Gastroesophageal sphincter (tissue), 4 donors: ENCODE measurements around the gene LDAF1. TPM values are rescaled to one million over a fixed set of nuclear protein-coding genes. Genes with fewer than 3 reads are reported as not detected.

Experiments used
- ATAC-seq: fragments of 150-250 bp; one replicate; pipeline ENCODE4 v1.9.1; 2016; ENCODE audit warnings: mild to moderate bottlenecking, moderate library complexity
- H3K27ac ChIP-seq, 4 donors: fragments of 200-600 bp; sonication (generic) in 3 of 4; 1 replicate in 3 of 4; 2 replicates in 1 of 4; pipeline ENCODE4 v1.5.1; 2016 to 2019
- H3K27me3 ChIP-seq: fragments of 200-600 bp; sonication (generic); one replicate; pipeline ENCODE4 v1.5.1; 2019
- H3K36me3 ChIP-seq, 2 donors: fragments of 200-600 bp; sonication (generic); one replicate each; pipeline ENCODE4 v1.5.1; 2019; ENCODE audit warnings: control low read depth in 1 of 2
- H3K4me1 ChIP-seq, 3 donors: fragments of 200-600 bp; sonication (generic); 1 replicate in 2 of 3; 2 replicates in 1 of 3; pipeline ENCODE4 v1.5.1; 2016 to 2019; ENCODE audit warnings: control low read depth in 2 of 3
- H3K4me3 ChIP-seq, 2 donors: fragments of 200-600 bp; sonication (generic); one replicate each; pipeline ENCODE4 v1.5.1; 2019; ENCODE audit warnings: mild to moderate bottlenecking in 1 of 2, moderate library complexity in 1 of 2
- H3K9me3 ChIP-seq, 3 donors: fragments of 200-600 bp; sonication (generic); one replicate each; pipeline ENCODE4 v1.5.1; 2017 to 2019; ENCODE audit warnings: control low read depth in 2 of 3
- EP300 ChIP-seq: sonication (generic); formaldehyde crosslinking; IDR thresholded peaks from one replicate; pipeline ENCODE4 v1.6.1; 2017; ENCODE audit warnings: antibody characterized with exemption, mild to moderate bottlenecking
- POLR2A ChIP-seq, 2 donors: fragments of 450-650 bp; IDR thresholded peaks; one replicate each; pipeline ENCODE4 v1.6.1; 2017; ENCODE audit warnings: antibody characterized with exemption in 2 of 2, mild to moderate bottlenecking in 2 of 2, moderate library complexity in 1 of 2
- POLR2AphosphoS5 ChIP-seq: sonication (generic); formaldehyde crosslinking; IDR thresholded peaks from one replicate; pipeline ENCODE4 v1.6.1; 2017; ENCODE audit warnings: antibody characterized with exemption
- WGBS, 2 donors: methylation state at CpG; one replicate each; pipeline ENCODE4 v1.1.5; 2018; ENCODE audit warnings: low coverage in 1 of 2; 5-methylcytosine and 5-hydroxymethylcytosine counted together
- total RNA-seq, 4 donors: library from RNA; depleted of rRNA; stranded (reverse); fragments of >200 nt; gene quantifications; one replicate each; pipeline ENCODE4 v1.1.0, GENCODE V29; 2016
- TF ChIP-seq, protein P1 (sequence below), 4 experiments: fragments of 200-600 bp in 2 of 4; fragments of 450-650 bp in 2 of 4; sonication (generic) in 1 of 4; IDR thresholded peaks; one replicate each; pipeline ENCODE4 v1.5.1; 2017 to 2019; ENCODE audit warnings: antibody characterized with exemption in 4 of 4, mild to moderate bottlenecking in 2 of 4, moderate library complexity in 2 of 4

LDAF1 gene
- total RNA-seq, 4 donors from 2014 or later = 126 to 170 (median 143) TPM

GRCh38 chr16:21203155-21203797 is 44.8 kb downstream of the LDAF1 start:
- no peak for ATAC-seq
- Histone ChIP-seq H3K4me1 (no peaks in the 10 kb centered on the region), H3K36me3 (no peaks in the 10 kb centered on the region), H3K27me3 (peaks cover 14% of the 10 kb centered on the region), H3K4me3 (no peak overlapping the region), H3K9me3 (no peaks in the 10 kb centered on the region), H3K27ac (no peak overlapping the region)
- 27 to 42% methylated on average over 6 to 7 of the region's 7 CpGs for whole genome bisulfite sequencing, 2 donors
- TF ChIP-seq POLR2AphosphoS5 (no peak), EP300 (no peak), POLR2A (IDR thresholded peaks at IDR 0.05) (no peak)
- TF ChIP-seq, protein P1, sequence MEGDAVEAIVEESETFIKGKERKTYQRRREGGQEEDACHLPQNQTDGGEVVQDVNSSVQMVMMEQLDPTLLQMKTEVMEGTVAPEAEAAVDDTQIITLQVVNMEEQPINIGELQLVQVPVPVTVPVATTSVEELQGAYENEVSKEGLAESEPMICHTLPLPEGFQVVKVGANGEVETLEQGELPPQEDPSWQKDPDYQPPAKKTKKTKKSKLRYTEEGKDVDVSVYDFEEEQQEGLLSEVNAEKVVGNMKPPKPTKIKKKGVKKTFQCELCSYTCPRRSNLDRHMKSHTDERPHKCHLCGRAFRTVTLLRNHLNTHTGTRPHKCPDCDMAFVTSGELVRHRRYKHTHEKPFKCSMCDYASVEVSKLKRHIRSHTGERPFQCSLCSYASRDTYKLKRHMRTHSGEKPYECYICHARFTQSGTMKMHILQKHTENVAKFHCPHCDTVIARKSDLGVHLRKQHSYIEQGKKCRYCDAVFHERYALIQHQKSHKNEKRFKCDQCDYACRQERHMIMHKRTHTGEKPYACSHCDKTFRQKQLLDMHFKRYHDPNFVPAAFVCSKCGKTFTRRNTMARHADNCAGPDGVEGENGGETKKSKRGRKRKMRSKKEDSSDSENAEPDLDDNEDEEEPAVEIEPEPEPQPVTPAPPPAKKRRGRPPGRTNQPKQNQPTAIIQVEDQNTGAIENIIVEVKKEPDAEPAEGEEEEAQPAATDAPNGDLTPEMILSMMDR (IDR thresholded peaks at IDR 0.05) = no peak

DNA sequence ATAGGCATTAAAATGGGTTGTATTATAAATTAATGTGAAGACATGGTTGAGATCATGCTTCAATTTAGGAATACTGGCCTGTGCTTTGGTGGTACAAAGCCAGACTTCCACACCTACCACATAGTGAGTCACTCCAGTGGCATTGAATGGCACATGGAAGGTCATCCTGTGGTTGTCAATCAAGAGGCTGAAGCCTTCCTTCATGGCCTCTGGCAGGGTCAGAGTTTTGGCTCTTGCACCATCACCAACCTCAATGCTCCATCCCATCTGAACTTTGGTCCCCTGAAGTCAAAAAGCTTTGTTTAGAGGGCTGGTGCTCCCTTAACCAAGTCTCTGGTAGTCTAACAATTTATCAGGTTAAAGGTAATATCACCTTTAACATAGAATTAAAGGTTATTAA is 46.8 kb downstream of the LDAF1 start:
- Histone ChIP-seq H3K9me3 (no peaks in the 10 kb centered on the region), H3K36me3 (no peaks in the 10 kb centered on the region), H3K4me3 (no peak overlapping the region), H3K4me1 (no peaks in the 10 kb centered on the region), H3K27ac (no peak overlapping the region), H3K27me3 (peaks cover 11% of the 10 kb centered on the region)
- no peak for TF ChIP-seq EP300
- TF ChIP-seq POLR2AphosphoS5 = no peak
- TF ChIP-seq, protein P1 (IDR thresholded peaks at IDR 0.05) = no peak
- no peak for TF ChIP-seq POLR2A (IDR thresholded peaks at IDR 0.05)
- no peak for ATAC-seq

DNA sequence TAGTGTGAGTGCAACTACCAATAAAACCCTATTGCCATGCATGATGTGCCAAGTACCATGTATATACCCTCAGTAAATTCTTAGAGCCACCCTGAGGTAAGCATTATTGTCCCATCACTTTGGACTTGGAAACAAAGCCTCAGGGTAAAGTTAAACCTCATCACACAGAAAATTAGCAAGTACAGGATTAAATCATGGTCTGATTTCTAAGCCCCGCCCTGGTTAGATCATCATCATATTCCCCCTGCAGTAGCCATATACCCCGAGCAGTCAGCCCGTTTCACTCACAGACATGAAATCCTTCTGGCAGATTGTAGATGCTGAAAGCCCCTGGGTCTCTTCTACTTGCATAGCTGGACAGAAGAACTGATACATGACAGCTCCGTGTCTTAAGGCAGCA is 48.1 kb downstream of the LDAF1 start:
- TF ChIP-seq POLR2A (IDR thresholded peaks at IDR 0.05) (no peak), POLR2AphosphoS5 (no peak), EP300 (no peak)
- TF ChIP-seq, protein P1 (IDR thresholded peaks at IDR 0.05) = no peak
- Histone ChIP-seq H3K4me1 (no peaks in the 10 kb centered on the region), H3K4me3 (no peak overlapping the region), H3K27ac (no peak overlapping the region), H3K9me3 (no peaks in the 10 kb centered on the region), H3K36me3 (no peaks in the 10 kb centered on the region), H3K27me3 (peaks cover 5% of the 10 kb centered on the region)
- 86 to 87% methylated on average over 3 of the region's 4 CpGs for WGBS, 2 donors
- ATAC-seq = no peak

- Histone ChIP-seq H3K27me3 (peaks cover 14% of the 10 kb centered on the region), H3K4me1 (no peaks in the 10 kb centered on the region), H3K9me3 (no peaks in the 10 kb centered on the region), H3K27ac (no peak overlapping the region), H3K36me3 (no peaks in the 10 kb centered on the region), H3K4me3 (no peak overlapping the region)
- WGBS, 2 donors = 63 to 79% methylated on average over 2 of the region's 2 CpGs
- TF ChIP-seq EP300 (no peak), POLR2A (IDR thresholded peaks at IDR 0.05) (no peak), POLR2AphosphoS5 (no peak)
- TF ChIP-seq, protein P1 (IDR thresholded peaks at IDR 0.05) = no peak
- no peak for ATAC-seq
These were observed 50.2 kb downstream of the LDAF1 start for GRCh38 chr16:21208446-21209230.

DNA sequence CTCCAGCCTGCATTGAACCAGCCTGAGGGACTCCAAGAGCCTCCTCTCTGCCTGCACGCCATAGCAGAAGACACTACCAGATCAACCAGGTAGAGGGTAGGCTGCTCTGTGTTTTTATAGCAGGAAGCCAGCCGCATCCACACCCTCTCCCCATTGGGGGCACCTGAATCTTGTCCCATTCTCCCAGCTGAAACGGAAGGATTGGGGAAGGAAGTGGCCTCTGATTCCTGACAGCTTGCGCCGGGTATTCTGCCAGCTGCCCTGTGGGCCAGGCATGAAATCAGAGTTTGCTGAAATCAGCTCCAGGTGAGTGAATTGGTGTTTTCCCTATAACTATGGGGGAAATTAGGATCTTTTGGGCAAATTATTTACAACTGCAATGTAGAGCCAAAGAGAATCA is 53.0 kb downstream of the LDAF1 start, which contains the start of gene ZP2:
ZP2 (minus strand) TSS at position 89 of the 400 bp plus-strand sequence; CDS start at position 62, 27 bp downstream.
- no peaks in the 10 kb centered on the region for H3K9me3 ChIP-seq
- H3K36me3 ChIP-seq = no peaks in the 10 kb centered on the region
- H3K4me1 ChIP-seq = no peaks in the 10 kb centered on the region
- H3K27ac ChIP-seq = no peak within 1 kb of the TSS
- H3K27me3 ChIP-seq = peaks cover 28% of the 10 kb centered on the region
- no peak within 1 kb of the TSS for H3K4me3 ChIP-seq
- ATAC-seq = no peak
- TF ChIP-seq POLR2A (IDR thresholded peaks at IDR 0.05) (no peak), EP300 (no peak), POLR2AphosphoS5 (no peak)
- TF ChIP-seq, protein P1 (IDR thresholded peaks at IDR 0.05) = no peak
- 61% methylated on average over 4 of the region's 5 CpGs; no CpG with 5 or more reads in 1 of the 2 donors for WGBS, 2 donors
